A172 (cell line): Measurements from ENCODE around the gene UBR3. TPM values are rescaled to one million over a fixed set of nuclear protein-coding genes. Genes with fewer than 3 reads are reported as not detected.
"Not testable (repeated sequence)": the region's sequence is repeated elsewhere in the genome, so short reads cannot be mapped to it uniquely, and the experiment has no call there.

Source experiments
- DNase-seq: peaks from one replicate; pipeline ENCODE4 v3.0.0-alpha.2; 2015; ENCODE audit warnings: low spot score
- total RNA-seq: library from RNA; depleted of rRNA; stranded (reverse); fragments of >200 nt; shearing (Covaris generic); gene quantifications from 2 replicates; pipeline ENCODE4 v1.2.3, GENCODE V29; 2014; rRNA removed

The UBR3 gene
- total RNA-seq, 1 experiment from 2014 or later: 21.0 TPM

DNA sequence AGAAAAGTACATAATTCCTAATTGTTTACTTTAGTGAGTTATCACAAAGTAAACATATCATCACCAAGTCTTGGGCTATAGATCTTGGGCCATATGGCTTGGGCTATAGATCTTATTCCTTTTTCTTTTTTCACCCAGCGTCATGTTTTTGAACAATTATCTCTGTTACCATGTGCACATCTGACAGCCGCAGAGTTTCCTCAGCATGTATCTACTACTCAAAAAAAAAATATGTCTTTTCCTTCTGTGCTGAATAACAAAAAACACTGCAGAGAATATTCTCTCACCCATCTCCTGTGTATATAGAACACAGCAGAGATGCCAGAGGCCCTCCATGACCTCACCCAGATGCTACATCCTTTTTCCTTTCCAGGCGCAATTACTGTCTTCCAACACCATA, 274.5 kb downstream of the UBR3 start:
- no peak for DNase-seq

DNA sequence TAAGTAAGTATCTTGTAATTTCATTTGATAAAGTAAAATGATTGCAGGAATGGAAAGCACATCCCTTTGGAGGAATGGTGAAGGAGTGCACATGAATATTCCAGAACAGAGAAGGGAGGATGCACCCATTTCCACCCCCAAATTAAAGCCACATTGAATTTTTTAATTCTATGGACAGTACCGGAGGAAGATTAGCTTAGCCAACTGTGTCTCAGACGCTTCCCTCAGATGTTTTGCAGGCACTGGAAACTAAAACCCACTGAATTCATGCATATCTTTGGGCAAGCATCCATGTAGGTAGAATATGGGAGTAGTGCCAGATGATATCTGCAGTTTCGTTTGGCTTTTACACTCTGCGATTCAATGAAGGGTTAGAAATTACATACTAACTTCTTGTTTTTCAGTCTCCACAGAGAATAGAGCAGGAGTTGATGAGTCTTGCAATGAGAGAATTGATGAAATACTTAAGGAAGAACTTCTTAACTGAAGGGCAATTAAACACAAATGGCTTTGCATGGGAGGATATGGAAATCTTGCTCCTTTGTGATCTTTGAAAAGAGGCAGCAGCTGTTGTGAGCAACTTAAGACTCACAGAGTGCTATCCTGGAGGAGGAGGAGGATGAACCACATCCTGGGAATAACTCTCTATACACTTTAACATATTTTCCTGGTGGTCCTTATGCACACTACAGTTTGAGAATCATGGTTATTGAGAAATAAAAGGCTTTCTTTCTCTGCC, 279.0 kb downstream of the UBR3 start:
- DNase-seq: no peak

DNA sequence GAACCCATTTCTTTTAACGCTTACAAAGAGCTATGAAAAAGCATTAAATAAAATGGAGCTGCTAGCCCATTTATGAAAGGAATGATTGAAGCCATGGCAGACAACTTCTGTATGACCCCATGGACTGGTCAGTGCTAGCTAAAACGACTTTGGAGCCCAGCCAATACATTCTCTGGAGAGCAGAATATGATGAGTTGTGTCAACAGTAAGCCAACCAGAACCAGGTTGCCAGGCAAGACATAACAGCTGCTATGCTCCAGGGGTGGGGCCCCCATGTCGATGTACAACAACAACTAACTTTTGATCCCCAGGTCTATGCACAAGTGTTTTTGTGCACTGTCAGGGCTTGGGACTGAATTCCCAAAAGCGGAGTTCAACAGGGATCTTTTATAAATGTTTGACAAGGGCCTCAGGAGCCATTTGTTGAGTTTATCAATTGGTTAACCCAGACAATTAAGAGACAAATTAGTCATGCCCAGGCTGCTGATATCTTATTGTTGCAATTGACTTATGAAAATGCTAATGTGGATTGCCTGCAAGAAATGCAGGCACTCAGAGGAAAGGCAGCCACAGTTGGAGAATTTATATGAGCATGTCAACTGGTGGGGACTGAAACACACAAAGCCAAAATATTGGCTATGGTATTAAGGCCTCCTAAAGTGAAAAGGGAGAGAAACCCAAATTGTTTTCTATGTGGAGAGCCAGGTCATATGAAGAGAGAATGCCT, 286.1 kb downstream of the UBR3 start:
- DNase-seq: no peak

DNA sequence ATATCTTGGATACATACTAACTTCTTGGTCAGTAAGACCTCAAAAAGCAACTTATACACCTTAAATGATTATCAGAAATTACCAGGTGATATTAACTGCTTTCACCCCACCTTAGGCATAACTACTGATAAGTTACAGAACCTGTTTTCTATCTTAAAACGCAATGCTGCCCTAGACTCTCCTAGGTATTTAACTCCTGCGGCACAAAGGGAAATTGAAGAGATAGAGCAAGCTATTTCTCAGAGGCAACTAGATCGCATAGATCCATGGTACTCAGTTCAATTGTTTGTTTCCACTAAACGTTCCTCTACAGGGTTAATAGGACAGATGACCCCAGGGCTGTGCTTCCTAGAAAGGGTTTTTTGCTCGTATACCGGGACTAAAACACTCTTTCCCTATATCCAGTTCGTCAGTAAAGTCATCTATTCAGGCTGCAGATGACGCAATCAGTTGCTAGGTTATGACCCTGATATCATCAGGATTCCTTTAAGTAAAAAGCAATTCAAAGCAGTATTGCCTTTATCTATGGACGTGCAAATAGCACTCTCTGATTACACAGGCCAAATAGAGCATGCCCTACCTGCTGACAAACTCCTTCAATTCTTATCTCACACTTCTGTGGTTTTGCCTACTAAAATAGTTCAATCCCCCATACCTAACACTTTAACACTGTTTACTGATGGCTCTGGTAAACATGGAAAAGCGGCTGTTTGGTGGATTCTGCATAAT, 288.4 kb downstream of the UBR3 start:
- no peak for DNase-seq

DNA sequence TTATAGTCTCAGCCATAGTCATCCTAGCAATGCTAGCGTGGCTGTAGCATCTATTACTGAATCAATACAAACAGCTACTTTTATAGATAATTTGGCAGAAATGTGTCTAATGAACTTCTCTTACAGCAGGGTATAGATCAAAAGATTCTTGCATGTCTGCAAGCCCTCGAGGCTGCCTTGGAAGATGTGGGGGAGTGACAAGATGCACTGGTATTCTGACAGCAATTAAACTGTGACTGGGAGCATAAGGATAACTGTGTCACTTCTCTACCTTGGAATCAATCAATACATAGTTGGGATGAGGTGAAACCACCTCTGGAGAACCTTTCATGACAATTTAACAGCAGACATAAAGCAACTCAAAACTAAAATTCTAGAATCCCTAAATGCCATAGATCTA, 291.4 kb downstream of the UBR3 start:
- DNase-seq: no peak

DNA sequence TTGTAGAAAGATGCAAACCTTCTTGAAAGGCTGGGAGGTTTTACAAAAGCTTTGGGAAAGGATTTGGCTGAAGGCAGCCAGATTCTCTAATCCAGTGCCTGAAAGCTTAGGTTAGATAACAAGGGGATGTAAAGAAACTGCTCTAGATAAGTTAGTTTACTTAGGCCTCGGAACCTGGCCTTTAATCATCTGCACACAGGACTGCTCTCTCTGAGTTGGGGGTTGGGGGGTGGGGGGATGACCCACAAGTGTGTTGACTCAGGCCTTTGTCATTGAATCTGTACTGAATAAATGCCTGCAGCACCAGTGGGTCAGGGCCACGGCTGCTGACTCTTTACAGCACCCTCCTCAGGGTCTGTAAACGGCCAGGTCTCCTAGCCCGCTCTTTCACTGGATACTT, 292.1 kb downstream of the UBR3 start:
- not testable (repeated sequence) for DNase-seq

DNA sequence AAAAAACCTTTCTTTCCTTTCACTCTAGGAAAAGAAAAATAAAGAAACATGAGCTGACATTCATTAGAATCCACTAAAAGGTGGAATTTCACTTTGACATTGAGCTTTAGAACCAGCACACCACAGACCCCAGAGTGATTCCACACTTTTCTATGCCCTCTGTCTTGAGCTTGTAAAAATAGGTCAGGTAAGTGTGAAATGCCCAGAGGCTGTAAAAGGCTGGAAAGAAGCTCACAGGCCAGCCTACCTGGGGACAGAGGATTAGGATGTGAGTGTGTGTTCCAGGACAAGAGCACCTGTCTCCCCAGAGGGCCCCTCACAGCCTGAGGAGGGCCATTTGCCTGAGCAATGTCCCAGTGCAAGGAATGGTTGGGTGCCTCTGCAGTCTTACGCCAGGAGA, 294.4 kb downstream of the UBR3 start:
- DNase-seq: no peak

DNA sequence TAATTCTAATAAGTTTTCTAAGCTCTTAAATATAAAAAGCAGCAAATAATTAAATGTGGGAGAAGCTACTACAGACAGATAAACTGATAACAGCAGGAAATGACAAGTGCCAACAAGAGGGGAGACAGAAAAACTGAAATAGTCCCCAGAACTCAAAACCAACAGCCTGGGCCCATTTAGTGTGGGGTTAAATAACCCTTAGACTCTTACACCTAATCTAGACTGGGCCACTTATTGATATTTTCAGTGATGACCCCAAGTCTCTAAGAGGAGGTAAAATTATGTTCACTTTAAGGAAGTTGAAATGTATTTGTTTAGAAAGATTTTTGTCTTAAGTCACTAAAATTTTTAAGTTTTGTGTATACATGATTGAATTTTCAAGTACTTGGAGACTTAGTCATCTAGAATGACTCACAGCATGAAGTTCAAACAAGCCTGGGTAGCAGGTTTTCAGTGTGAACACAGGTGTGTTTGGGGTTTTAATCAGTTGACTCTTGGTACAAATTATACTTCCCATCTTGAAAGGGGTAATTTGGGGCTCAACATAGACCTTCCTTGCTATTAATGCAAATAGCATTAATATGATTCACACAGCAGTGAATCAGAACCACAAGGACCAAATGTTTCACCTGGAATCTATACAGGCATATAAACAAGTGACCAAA, 295.8 kb downstream of the UBR3 start:
- peak; percentile 60 for DNase-seq

DNA sequence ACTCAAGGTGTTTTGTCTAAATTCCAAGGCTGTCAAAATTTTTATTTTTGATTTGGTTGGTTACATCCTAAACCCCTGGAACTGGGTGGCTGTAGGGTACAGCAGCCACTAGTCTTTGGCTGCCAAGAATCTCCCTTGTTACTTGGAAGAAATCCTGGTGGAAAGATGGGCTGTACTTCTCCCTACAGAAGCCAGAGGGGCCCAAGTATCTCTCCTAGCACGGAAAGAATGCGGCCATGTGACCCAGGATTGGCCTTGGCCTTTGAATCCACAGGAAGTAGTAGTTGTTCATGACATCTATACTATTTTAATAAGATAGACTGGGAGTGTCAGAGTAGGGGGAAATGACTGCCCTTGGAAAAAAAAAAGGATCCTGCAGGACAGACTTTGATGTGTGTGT, 296.3 kb downstream of the UBR3 start:
- peak; percentile 44 for DNase-seq

DNA sequence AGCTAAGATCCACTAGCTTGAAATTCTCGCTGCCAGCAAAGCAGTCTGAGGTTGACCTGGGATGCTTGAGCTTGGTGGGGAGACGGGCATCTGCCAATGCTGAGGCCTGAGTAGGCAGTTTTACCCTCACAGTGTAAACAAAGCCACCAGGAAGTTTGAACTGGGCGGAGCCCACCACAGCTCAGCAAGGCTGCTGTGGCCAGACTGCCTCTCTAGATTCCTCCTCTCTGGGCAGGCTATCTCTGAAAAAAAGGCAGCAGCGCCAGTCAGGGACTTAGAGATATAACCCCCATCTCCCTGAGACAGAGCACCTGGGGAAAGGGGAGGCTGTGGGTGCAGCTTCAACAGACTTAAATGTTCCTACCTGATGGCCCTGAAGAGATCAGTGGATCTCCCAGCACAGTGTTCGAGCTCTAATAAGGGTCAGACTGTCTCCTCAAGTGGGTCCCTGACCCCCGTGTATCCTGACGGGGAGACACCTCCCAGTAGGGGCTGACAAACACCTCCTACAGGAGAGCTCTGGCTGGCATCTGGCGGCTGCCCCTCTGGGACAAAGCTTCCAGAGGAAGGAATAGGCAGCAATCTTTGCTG, 299.0 kb downstream of the UBR3 start:
- DNase-seq: not testable (repeated sequence)

Other genes starting within 250 kb of the UBR3 start
- gene PPIG, start 243.1 kb upstream of the UBR3 start, total RNA-seq: 30.4 and 48.6 TPM in 2 replicates
- gene CFAP210, start 133.0 kb upstream of the UBR3 start, total RNA-seq: not detected in 2 replicates
- gene PHOSPHO2, start 133.0 kb upstream of the UBR3 start, total RNA-seq: 12.6 and 13.5 TPM in 2 replicates
- gene KLHL23, start 93.6 kb upstream of the UBR3 start, total RNA-seq: 24.9 and 29.0 TPM in 2 replicates
- 212 and 287 TPM in 2 replicates for gene SSB, start 28.6 kb upstream of the UBR3 start, total RNA-seq
- gene METTL5, start 2.5 kb upstream of the UBR3 start, total RNA-seq: 141 and 192 TPM in 2 replicates